Measurements from ENCODE around the gene JADE2. TPM values are rescaled to one million over a fixed set of nuclear protein-coding genes. Genes with fewer than 3 reads are reported as not detected.
"Not testable (repeated sequence)": the region's sequence is repeated elsewhere in the genome, so short reads cannot be mapped to it uniquely, and the experiment has no call there.

Gene JADE2
- polyA plus RNA-seq (ENCODE audit: insufficient read length in 4 of 4): 10 to 100 TPM in 3 of 4 donors, 1 to 10 TPM in 1; 9.9 to 13.1 (median 11.8) TPM

- no peak for DNase-seq (ENCODE audit: low read depth in 4 of 4, low spot score in 3 of 4)
Observed at GRCh38 chr5:134524826-134525682, at the start of gene JADE2. Gene JADE2 (plus strand): TSS chr5:134525670. CDS start chr5:134535858, 10,188 bp downstream.

GRCh38 chr5:134477462-134478245 lies 47.8 kb upstream of the JADE2 start:
- DNase-seq (ENCODE audit: low read depth in 4 of 4, low spot score in 3 of 4): no peak

DNA sequence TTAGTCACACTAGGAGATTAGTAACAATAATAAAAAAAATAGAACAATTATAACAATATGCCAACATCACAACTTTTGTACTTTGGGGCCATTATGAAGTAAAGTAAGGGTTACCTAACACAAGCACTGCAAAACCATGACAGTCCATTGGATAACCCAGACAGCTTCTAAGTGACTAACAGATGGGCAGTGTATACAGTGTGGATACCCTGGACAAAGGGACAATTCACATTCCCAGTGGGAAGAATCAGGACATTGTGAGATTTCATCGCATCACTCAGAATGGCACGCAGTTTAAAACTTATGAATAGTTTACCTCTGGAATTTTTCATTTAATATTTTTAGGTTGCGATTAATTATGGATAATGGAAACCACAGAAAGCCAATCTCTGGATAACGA lies 45.6 kb upstream of the JADE2 start:
- no peak for DNase-seq (ENCODE audit: low read depth in 4 of 4, low spot score in 3 of 4)

DNA sequence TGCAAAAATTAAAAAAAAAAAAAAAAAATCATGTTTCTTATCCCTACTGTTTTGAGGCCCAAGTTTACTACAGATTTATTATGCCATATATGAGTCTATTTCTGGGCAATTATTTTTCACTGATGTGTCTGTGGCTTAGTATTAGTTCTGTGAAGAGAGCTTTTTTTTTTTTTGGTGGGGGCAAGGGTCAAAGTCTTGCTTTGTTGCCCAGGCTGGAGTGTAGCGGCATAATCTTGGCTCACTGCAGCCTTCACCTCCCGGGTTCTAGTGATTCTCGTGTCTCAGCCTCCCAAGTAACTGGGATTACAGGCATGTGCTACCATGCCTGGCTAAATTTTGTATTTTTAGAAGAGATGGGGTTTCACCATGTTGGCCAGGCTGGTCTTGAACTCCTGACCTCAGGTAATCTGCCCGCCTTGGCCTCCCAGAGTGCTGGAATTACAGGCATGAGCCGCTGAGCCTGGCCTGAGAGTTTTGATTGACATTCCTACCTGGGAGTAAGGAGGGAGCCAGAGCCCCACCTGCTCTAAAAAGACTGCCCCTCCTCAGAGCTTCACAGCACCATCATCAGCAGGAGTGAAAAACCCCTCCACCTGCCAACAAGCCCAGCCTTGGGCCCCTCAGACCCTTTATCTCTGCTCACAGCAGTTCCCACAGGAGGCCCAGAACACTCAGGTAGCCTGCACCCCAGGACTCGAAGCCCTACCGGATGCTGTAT lies 36.1 kb upstream of the JADE2 start:
- DNase-seq (ENCODE audit: low read depth in 4 of 4, low spot score in 3 of 4): no peak

DNA sequence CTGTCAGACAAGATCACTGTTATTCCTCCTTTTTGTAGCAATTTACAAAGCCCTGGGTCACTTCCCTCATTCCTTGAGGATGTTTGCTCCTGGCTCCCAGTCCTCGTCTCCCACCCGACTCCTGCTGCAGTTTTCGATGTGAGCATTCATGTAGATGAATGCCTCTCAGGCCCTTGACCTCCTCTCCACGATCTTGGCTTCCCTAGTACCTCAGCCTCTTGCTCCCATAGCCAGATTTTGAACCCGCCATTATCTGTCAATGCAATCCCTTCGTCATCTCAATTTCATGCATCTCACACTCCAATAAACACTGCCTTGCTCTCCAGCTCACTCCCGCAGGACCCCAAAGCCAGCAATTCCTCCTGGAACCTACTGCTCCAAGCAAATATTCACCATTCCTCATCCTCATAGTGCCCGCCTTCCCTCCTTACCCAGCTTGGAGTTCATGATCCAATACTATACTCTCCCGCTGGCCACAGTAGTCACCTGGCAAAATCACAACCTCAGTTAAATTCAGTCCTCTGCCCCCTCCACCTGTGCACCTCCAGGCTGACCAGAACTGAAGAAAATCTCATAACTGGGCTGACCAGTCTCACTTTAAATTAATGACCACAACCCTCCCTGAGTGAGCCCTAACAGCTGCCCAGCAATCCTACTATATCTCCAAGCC lies 35.1 kb upstream of the JADE2 start:
- no peak for DNase-seq (ENCODE audit: low read depth in 4 of 4, low spot score in 3 of 4)

DNA sequence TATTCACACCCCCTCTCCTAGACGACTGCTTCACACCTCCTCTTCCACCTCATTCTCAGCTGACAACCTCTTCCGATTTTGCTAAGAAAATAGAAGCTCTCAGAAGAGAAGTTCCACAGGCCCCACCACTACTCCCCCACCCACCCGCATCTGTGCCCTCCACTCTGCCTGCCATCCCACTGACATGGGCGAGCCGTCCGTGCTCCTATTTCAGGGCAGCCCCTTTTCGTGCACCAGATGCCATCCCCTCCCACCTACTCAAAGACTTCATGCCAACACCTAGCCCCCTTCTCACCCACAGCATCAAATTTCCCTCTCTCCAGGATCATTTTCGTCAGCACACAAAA lies 34.6 kb upstream of the JADE2 start:
- DNase-seq (ENCODE audit: low read depth in 4 of 4, low spot score in 3 of 4): no peak

- DNase-seq (ENCODE audit: low read depth in 4 of 4, low spot score in 3 of 4): no peak
Observed at GRCh38 chr5:134491841-134492442, 33.5 kb upstream of the JADE2 start.

DNA sequence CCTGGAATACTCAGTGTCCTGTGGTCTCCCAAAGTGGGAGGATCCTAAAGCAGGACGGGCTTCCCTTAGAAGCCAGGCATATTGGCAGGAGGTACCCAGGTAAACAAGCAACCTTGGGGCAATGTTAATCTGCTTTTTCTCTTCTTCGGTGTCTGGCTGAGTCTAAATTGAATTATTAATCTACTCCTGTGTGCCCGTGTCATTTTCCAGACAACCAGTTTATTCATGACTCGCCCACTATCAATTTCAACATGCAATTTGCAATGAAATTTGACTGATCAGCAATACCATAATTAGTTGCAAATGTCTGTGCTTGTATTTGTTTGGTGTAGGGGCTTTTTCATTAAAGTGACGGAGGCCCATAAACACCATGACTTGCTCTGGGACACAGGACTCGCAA lies 32.9 kb upstream of the JADE2 start:
- no peak for DNase-seq (ENCODE audit: low read depth in 4 of 4, low spot score in 3 of 4)

GRCh38 chr5:134493461-134494055 lies 31.9 kb upstream of the JADE2 start:
- no peak for DNase-seq (ENCODE audit: low read depth in 4 of 4, low spot score in 3 of 4)

GRCh38 chr5:134494780-134495179 lies 30.7 kb upstream of the JADE2 start:
- DNase-seq (ENCODE audit: low read depth in 4 of 4, low spot score in 3 of 4): no peak

GRCh38 chr5:134499905-134500304 lies 25.6 kb upstream of the JADE2 start:
- DNase-seq (ENCODE audit: low read depth in 4 of 4, low spot score in 3 of 4): not testable (repeated sequence)

GRCh38 chr5:134500699-134501430 lies 24.6 kb upstream of the JADE2 start:
- DNase-seq (ENCODE audit: low read depth in 4 of 4, low spot score in 3 of 4): no peak

- DNase-seq (ENCODE audit: low read depth in 4 of 4, low spot score in 3 of 4): no peak
Observed at GRCh38 chr5:134502259-134502658, 23.2 kb upstream of the JADE2 start.

GRCh38 chr5:134503088-134503936 lies 22.2 kb upstream of the JADE2 start:
- no peak for DNase-seq (ENCODE audit: low read depth in 4 of 4, low spot score in 3 of 4)

DNA sequence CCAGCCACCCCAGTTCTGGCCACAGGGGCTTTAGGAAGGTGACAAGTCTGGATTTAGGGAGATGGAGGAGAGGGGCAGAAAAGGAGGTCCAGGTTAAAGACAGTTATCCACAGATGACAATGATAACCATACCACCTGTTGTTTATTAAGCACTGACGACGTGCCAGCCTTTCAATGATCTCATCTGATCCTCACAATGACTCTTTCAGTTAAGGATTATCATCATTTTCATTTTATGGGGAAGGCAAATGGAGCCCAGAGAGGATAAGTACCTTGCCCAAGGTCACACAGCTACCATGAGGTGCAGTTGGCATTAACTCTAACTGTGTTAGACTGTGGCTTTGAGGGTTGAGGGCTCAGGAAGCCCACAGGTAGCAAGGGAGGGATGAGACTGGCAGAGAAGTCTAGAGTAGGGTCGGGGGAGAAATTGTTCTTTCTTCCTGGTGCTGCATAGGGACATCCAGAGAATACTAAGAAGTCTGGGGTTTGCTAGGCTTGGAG lies 21.5 kb upstream of the JADE2 start:
- DNase-seq (ENCODE audit: low read depth in 4 of 4, low spot score in 3 of 4): no peak

DNA sequence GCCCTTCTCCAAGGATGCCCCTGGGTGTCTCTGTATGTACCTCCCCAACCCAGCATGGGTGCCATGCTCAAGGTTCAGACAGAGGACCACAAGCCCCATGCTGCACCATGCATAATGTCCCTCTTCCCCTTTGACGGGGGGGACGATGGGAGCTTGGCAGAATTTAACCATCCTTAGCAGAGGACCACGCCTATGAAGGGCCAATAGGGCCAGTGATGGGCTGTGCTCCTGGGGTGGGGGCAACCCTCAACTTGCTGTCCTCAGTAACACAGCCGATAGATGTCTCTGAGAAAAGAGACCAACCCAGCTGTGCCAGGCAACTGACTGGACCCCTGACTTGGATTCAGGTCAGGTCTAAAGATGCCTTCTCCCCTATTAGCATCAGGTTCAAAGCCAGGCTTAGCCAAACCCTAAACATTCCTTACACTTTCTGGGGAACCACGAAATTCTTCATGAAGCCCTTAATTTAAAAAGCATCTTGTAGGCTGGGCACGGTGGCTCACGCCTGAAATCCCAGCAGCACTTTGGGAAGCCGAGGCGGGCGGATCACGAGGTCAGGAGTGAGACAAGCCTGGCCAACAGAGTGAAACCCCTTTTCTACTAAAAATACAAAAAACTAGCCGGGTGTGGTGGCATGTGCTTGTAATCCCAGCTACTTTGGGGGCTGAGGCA lies 20.7 kb upstream of the JADE2 start:
- DNase-seq (ENCODE audit: low read depth in 4 of 4, low spot score in 3 of 4): no peak
